IMR-90 (cell line): Measurements from ENCODE around the gene KIAA0513. TPM values are rescaled to one million over a fixed set of nuclear protein-coding genes. Genes with fewer than 3 reads are reported as not detected.

Experiments
- ATAC-seq: fragments of 200-7000 bp; cut with Tn5 transposase; 2 replicates; pipeline ENCODE4 v1.9.1; 2020; ENCODE audit warnings: low read depth, mild to moderate bottlenecking, moderate library complexity
- BruUV-seq: library from RNA; stranded (reverse); fragments of 400-500 nt; replicated peaks from 2 replicates; lab custom pipeline; 2021; lab: Mats Ljungman, UMichigan
- CTCF ChIA-PET: fragments of 300-600 bp; formaldehyde crosslinking; extraction: SDS; loops from one replicate; lab custom pipeline; 2021; ENCODE audit warnings: antibody characterized with exemption; lab: Yijun Ruan, JAX
- POLR2A ChIA-PET: fragments of 300-600 bp; sonication (Branson Sonifier 250); formaldehyde crosslinking; loops from one replicate; lab custom pipeline; 2022; ENCODE audit warnings: antibody characterized with exemption; ENCODE audit not compliant: unreplicated experiment; lab: Charles Lee
- DNase-seq: peaks from one replicate; pipeline ENCODE4 v3.0.0; 2013
- H2AFZ ChIP-seq: replicated peaks from 2 replicates; pipeline ENCODE3; 2013; ENCODE audit warnings: low read length, mild to moderate bottlenecking; ENCODE audit not compliant: poor library complexity
- H2AK5ac ChIP-seq: 2 replicates; pipeline ENCODE4 v1.6.1; 2013; ENCODE audit warnings: low read depth, low read length, inconsistent platforms
- H2AK9ac ChIP-seq: replicated peaks from 2 replicates; pipeline ENCODE3; 2013; ENCODE audit warnings: mild to moderate bottlenecking, low read depth, low read length, moderate library complexity; ENCODE audit not compliant: poor library complexity
- H2BK120ac ChIP-seq: 2 replicates; pipeline ENCODE4 v1.6.1; 2013; ENCODE audit warnings: low read depth, low read length, inconsistent platforms
- H2BK15ac ChIP-seq: 3 replicates; pipeline ENCODE4 v1.6.1; 2013; ENCODE audit warnings: low read depth, low read length, inconsistent platforms
- H2BK20ac ChIP-seq: 2 replicates; pipeline ENCODE4 v1.6.1; 2013; ENCODE audit warnings: low read depth, mild to moderate bottlenecking, inconsistent platforms, low read length, moderate library complexity
- H2BK5ac ChIP-seq: 2 replicates; pipeline ENCODE4 v1.6.1; 2013; ENCODE audit warnings: mild to moderate bottlenecking, low read depth, low read length, inconsistent platforms; ENCODE audit not compliant: poor library complexity, severe bottlenecking
- H3K14ac ChIP-seq: replicated peaks from 2 replicates; pipeline ENCODE4 v1.6.1; 2013; ENCODE audit warnings: low read depth, low read length, inconsistent platforms
- H3K18ac ChIP-seq: 2 replicates; pipeline ENCODE4 v1.6.1; 2013; ENCODE audit warnings: low read depth, low read length, control low read depth
- H3K23ac ChIP-seq: 2 replicates; pipeline ENCODE4 v1.6.1; 2013; ENCODE audit warnings: low read depth, low read length, inconsistent platforms
- H3K27ac ChIP-seq: 2 replicates; pipeline ENCODE4 v1.5.1; 2013; ENCODE audit warnings: mild to moderate bottlenecking, control low read depth, low read length; ENCODE audit not compliant: insufficient read depth
- H3K27me3 ChIP-seq: 2 replicates; pipeline ENCODE4 v1.6.1; 2013; ENCODE audit warnings: low read length; ENCODE audit not compliant: control insufficient read depth, insufficient read depth
- H3K36me3 ChIP-seq: 2 replicates; pipeline ENCODE4 v1.6.1; 2013; ENCODE audit warnings: low read length, mixed read lengths; ENCODE audit not compliant: control insufficient read depth, insufficient read depth
- H3K4ac ChIP-seq: 2 replicates; pipeline ENCODE4 v1.6.1; 2013; ENCODE audit warnings: low read depth, low read length, inconsistent platforms
- H3K4me1 ChIP-seq: 2 replicates; pipeline ENCODE4 v1.6.1; 2013; ENCODE audit warnings: low read length, mixed read lengths; ENCODE audit not compliant: control insufficient read depth, insufficient read depth
- H3K4me2 ChIP-seq: 2 replicates; pipeline ENCODE4 v1.6.1; 2013; ENCODE audit warnings: low read depth, mild to moderate bottlenecking, control low read depth, low read length, moderate library complexity
- H3K4me3 ChIP-seq: 2 replicates; pipeline ENCODE4 v1.5.1; 2013; ENCODE audit warnings: low read depth, mild to moderate bottlenecking, control low read depth, low read length, moderate library complexity; ENCODE audit not compliant: insufficient read depth
- H3K56ac ChIP-seq: 2 replicates; pipeline ENCODE4 v1.6.1; 2013; ENCODE audit warnings: low read length, inconsistent platforms; ENCODE audit not compliant: insufficient read depth; ENCODE audit errors: extremely low read depth
- H3K79me1 ChIP-seq, 2 experiments: 2 replicates each; pipeline ENCODE4 v1.6.1; 2013; ENCODE audit warnings: low read length in 2 of 2, inconsistent platforms in 1 of 2, low read depth in 1 of 2
- H3K9ac ChIP-seq: 2 replicates; pipeline ENCODE4 v1.6.1; 2013; ENCODE audit warnings: low read depth, low read length, control low read depth
- H3K9me1 ChIP-seq: 2 replicates; pipeline ENCODE4 v1.6.1; 2013; ENCODE audit warnings: low read length, inconsistent platforms; ENCODE audit not compliant: insufficient read depth
- H3K9me3 ChIP-seq: 2 replicates; pipeline ENCODE4 v1.6.1; 2013; ENCODE audit warnings: low read length; ENCODE audit not compliant: control insufficient read depth, insufficient read depth
- H4K20me1 ChIP-seq: 2 replicates; pipeline ENCODE4 v1.6.1; 2013; ENCODE audit warnings: low read length, inconsistent platforms; ENCODE audit not compliant: insufficient read depth
- H4K5ac ChIP-seq: 2 replicates; pipeline ENCODE4 v1.6.1; 2013; ENCODE audit warnings: mild to moderate bottlenecking, low read depth, low read length, control low read depth
- H4K8ac ChIP-seq, 2 experiments: 2 replicates each; pipeline ENCODE4 v1.6.1; 2013; ENCODE audit warnings: low read depth in 2 of 2, low read length in 2 of 2, control low read depth in 1 of 2, inconsistent platforms in 1 of 2
- H4K91ac ChIP-seq: 2 replicates; pipeline ENCODE4 v1.6.1; 2013; ENCODE audit warnings: low read depth, low read length, inconsistent platforms; ENCODE audit not compliant: insufficient read depth
- CEBPB ChIP-seq: IDR thresholded peaks from 2 replicates; pipeline ENCODE4 v1.6.1; 2012; ENCODE audit warnings: low read depth, low read length, improper control_type of control experiment
- CHD1 ChIP-seq: IDR thresholded peaks from 2 replicates; pipeline ENCODE4 v1.6.1; 2012; ENCODE audit warnings: low read depth, low read length, improper control_type of control experiment
- FOS ChIP-seq: fragments of 150-350 bp; IDR thresholded peaks from 2 replicates; pipeline ENCODE4 v1.6.1; 2016; ENCODE audit warnings: low read depth, low read length
- MAZ ChIP-seq: IDR thresholded peaks from 2 replicates; pipeline ENCODE4 v1.6.1; 2012; ENCODE audit warnings: low read depth, mild to moderate bottlenecking, low read length, improper control_type of control experiment, moderate library complexity, borderline replicate concordance
- MXI1 ChIP-seq: IDR thresholded peaks from 2 replicates; pipeline ENCODE4 v1.6.1; 2012; ENCODE audit warnings: low read depth, mild to moderate bottlenecking, low read length, moderate library complexity, borderline replicate concordance
- NFE2L2 ChIP-seq: fragments of 150-350 bp; IDR thresholded peaks from 2 replicates; pipeline ENCODE4 v1.6.1; 2016; ENCODE audit warnings: low read depth, mild to moderate bottlenecking, low read length
- RAD21 ChIP-seq: IDR thresholded peaks from 2 replicates; pipeline ENCODE4 v1.6.1; 2012; ENCODE audit warnings: low read length, improper control_type of control experiment
- RCOR1 ChIP-seq: IDR thresholded peaks from 2 replicates; pipeline ENCODE4 v1.6.1; 2012; ENCODE audit warnings: mild to moderate bottlenecking, low read length, improper control_type of control experiment; ENCODE audit not compliant: insufficient replicate concordance
- SMC3 ChIP-seq: fragments of 150-350 bp; IDR thresholded peaks from 2 replicates; pipeline ENCODE4 v1.6.1; 2016; ENCODE audit warnings: low read depth, mild to moderate bottlenecking, antibody characterized with exemption, low read length, moderate library complexity
- WGBS, 2 experiments: methylation state at CpG; one replicate each; pipeline versions ENCODE4 v1.1.5 to v1.1.7; 2013; ENCODE audit warnings: missing lambda C conversion rate in 2 of 2; ENCODE audit not compliant: insufficient read length in 1 of 2; ENCODE audit errors: extremely low coverage in 2 of 2; 5-methylcytosine and 5-hydroxymethylcytosine counted together
- dilution Hi-C: fragments of 300-500 bp; cut with HindIII; formaldehyde crosslinking; loops from one replicate; pipeline ENCODE4 v1.14.3; 2018; ENCODE audit warnings: low sequenced_read_pairs; ENCODE audit not compliant: unreplicated experiment
- in situ Hi-C: fragments of 300-500 bp; cut with MboI; formaldehyde crosslinking; loops from 3 replicates; pipeline ENCODE4 v1.14.3; 2019; ENCODE audit warnings: low sequenced_read_pairs, inconsistent platforms, mixed read lengths
- intact Hi-C: fragments of 100-400 bp; cut with micrococcal nuclease; formaldehyde crosslinking; loops from 2 replicates; pipeline ENCODE4 v1.10.0; 2022
- polyA plus RNA-seq, 3 experiments: library from polyadenylated mRNA; depleted of rRNA; stranded (reverse); fragments of >200 nt; gene quantifications; 2 replicates each; pipeline ENCODE4 v1.2.3, GENCODE V29; 2012; ENCODE audit warnings: low replicate concordance in 1 of 3
- total RNA-seq: library from RNA; depleted of rRNA; stranded (reverse); fragments of >200 nt; gene quantifications from 2 replicates; pipeline ENCODE4 v1.2.3, GENCODE V29; 2012
- TF ChIP-seq, protein P1 (sequence below): fragments of 150-350 bp; IDR thresholded peaks from 2 replicates; pipeline ENCODE4 v1.6.1; 2017; ENCODE audit warnings: mild to moderate bottlenecking, antibody characterized with exemption, low read length, low read depth
- TF ChIP-seq, protein P2 (sequence below): conservative IDR thresholded peaks from 2 replicates; pipeline ENCODE4 v1.5.1; 2012; ENCODE audit warnings: mild to moderate bottlenecking, low read depth, low read length, improper control_type of control experiment

Gene KIAA0513
- total and polyA plus RNA-seq, 2 of the 4 experiments (the other 2 are of a cell fraction), result 9.5 TPM

GRCh38 chr16:85077576-85078125 is 50.1 kb downstream of the KIAA0513 start:
- POLR2A ChIA-PET, result no interaction called here

More at GRCh38 chr16:85077576-85078125, 50.1 kb downstream of the KIAA0513 start:
- Histone ChIP-seq H2AFZ (no peak overlapping the region), H2AK9ac (no peak overlapping the region), H3K9ac (no peak overlapping the region), H4K8ac (no peak overlapping the region), H3K14ac (no peak overlapping the region), H3K36me3 (peaks cover 31% of the 10 kb centered on the region; the same call in 1 of the 2 replicates), H3K27ac (no peak overlapping the region), H3K9me1 (peaks cover 4% of the 10 kb centered on the region), H4K5ac (no peak overlapping the region), H2BK15ac (no peak overlapping the region), H3K9me3 (no peaks in the 10 kb centered on the region), H3K4ac (no peak overlapping the region), H3K4me2 (no peak overlapping the region), H3K4me1 (peaks cover 9% of the 10 kb centered on the region), H3K27me3 (no peaks in the 10 kb centered on the region), H2BK120ac (no peak overlapping the region), H4K20me1 (0 out of 2 replicates have a peak, but pooled peaks cover 6% of the 10 kb centered on the region), H4K91ac (no peak overlapping the region), H2BK20ac (no peak overlapping the region), H3K18ac (no peak overlapping the region), H3K56ac (no peak overlapping the region), H3K79me1 (no peaks in the 10 kb centered on the region), H3K23ac (no peak overlapping the region), H2AK5ac (no peak overlapping the region), H2BK5ac (no peak overlapping the region), H3K4me3 (no peak overlapping the region)
- dilution Hi-C loops (no loop called here), in situ Hi-C loops (no loop called here), intact Hi-C loops (no loop called here)
- BruUV-seq, result no TSS peak
- CTCF ChIA-PET, result no interaction called here
- no peak for TF ChIP-seq MXI1
- TF ChIP-seq CEBPB, result no peak
- TF ChIP-seq, protein P1, sequence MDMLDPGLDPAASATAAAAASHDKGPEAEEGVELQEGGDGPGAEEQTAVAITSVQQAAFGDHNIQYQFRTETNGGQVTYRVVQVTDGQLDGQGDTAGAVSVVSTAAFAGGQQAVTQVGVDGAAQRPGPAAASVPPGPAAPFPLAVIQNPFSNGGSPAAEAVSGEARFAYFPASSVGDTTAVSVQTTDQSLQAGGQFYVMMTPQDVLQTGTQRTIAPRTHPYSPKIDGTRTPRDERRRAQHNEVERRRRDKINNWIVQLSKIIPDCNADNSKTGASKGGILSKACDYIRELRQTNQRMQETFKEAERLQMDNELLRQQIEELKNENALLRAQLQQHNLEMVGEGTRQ, result no peak
- no peak for TF ChIP-seq RAD21
- TF ChIP-seq CHD1, result no peak
- no peak for TF ChIP-seq FOS
- no peak for TF ChIP-seq RCOR1
- TF ChIP-seq, protein P2, sequence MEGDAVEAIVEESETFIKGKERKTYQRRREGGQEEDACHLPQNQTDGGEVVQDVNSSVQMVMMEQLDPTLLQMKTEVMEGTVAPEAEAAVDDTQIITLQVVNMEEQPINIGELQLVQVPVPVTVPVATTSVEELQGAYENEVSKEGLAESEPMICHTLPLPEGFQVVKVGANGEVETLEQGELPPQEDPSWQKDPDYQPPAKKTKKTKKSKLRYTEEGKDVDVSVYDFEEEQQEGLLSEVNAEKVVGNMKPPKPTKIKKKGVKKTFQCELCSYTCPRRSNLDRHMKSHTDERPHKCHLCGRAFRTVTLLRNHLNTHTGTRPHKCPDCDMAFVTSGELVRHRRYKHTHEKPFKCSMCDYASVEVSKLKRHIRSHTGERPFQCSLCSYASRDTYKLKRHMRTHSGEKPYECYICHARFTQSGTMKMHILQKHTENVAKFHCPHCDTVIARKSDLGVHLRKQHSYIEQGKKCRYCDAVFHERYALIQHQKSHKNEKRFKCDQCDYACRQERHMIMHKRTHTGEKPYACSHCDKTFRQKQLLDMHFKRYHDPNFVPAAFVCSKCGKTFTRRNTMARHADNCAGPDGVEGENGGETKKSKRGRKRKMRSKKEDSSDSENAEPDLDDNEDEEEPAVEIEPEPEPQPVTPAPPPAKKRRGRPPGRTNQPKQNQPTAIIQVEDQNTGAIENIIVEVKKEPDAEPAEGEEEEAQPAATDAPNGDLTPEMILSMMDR, result no peak
- TF ChIP-seq SMC3, result no peak
- no peak for TF ChIP-seq NFE2L2
- TF ChIP-seq MAZ, result no peak
- ATAC-seq (no peak), DNase-seq (no peak)
- WGBS, 2 experiments, result 100% methylated on average over 3 of the region's 16 CpGs; no CpG with 5 or more reads in 1 of the 2 experiments
